Measurements from ENCODE around the gene DR1. TPM values are rescaled to one million over a fixed set of nuclear protein-coding genes. Genes with fewer than 3 reads are reported as not detected.
"Not testable (repeated sequence)": the region's sequence is repeated elsewhere in the genome, so short reads cannot be mapped to it uniquely, and the experiment has no call there.

Gene DR1
- total RNA-seq, 1 donor from 2014 or later, result 66.9 TPM

- peaks cover 5% of the 10 kb centered on the region for H3K4me1 Mint-ChIP-seq (ENCODE audit: low read depth)
These were observed 38.9 kb downstream of the DR1 start for GRCh38 chr1:93384656-93385055.

GRCh38 chr1:93386268-93386667, 40.6 kb downstream of the DR1 start:
- H3K4me1 Mint-ChIP-seq (ENCODE audit: low read depth); H3K4me3 Mint-ChIP-seq (ENCODE audit: unreplicated experiment); H3K36me3 Mint-ChIP-seq (ENCODE audit: low read depth); DNase-seq (ENCODE audit: low spot score); H3K27me3 Mint-ChIP-seq (ENCODE audit: low read depth); H3K27ac Mint-ChIP-seq (ENCODE audit: unreplicated experiment): not testable (repeated sequence)
- H3K9me3 Mint-ChIP-seq (ENCODE audit: low read depth), result peaks cover 21% of the 10 kb centered on the region

More at GRCh38 chr1:93384656-93385055, 38.9 kb downstream of the DR1 start:
- Mint-ChIP-seq H3K4me3 (ENCODE audit: unreplicated experiment) (no peak overlapping the region), H3K27me3 (ENCODE audit: low read depth) (no peaks in the 10 kb centered on the region), H3K36me3 (ENCODE audit: low read depth) (no peaks in the 10 kb centered on the region), H3K9me3 (ENCODE audit: low read depth) (peaks cover 25% of the 10 kb centered on the region), H3K27ac (ENCODE audit: unreplicated experiment) (no peak overlapping the region)
- no peak for TF ChIP-seq CTCF (IDR thresholded peaks at IDR 0.05)
- no peak for DNase-seq (ENCODE audit: low spot score)

- Mint-ChIP-seq H3K9me3 (ENCODE audit: low read depth) (no peaks in the 10 kb centered on the region), H3K27me3 (ENCODE audit: low read depth) (no peaks in the 10 kb centered on the region), H3K36me3 (ENCODE audit: low read depth) (no peaks in the 10 kb centered on the region), H3K4me3 (ENCODE audit: unreplicated experiment) (no peak overlapping the region), H3K4me1 (ENCODE audit: low read depth) (no peaks in the 10 kb centered on the region), H3K27ac (ENCODE audit: unreplicated experiment) (no peak overlapping the region)
- DNase-seq (ENCODE audit: low spot score), result no peak
- TF ChIP-seq CTCF (IDR thresholded peaks at IDR 0.05), result no peak
These were observed 48.8 kb downstream of the DR1 start for GRCh38 chr1:93394514-93394913.

- Mint-ChIP-seq H3K27ac (ENCODE audit: unreplicated experiment) (no peak overlapping the region), H3K36me3 (ENCODE audit: low read depth) (no peaks in the 10 kb centered on the region), H3K4me3 (ENCODE audit: unreplicated experiment) (no peak overlapping the region), H3K9me3 (ENCODE audit: low read depth) (no peaks in the 10 kb centered on the region), H3K27me3 (ENCODE audit: low read depth) (no peaks in the 10 kb centered on the region), H3K4me1 (ENCODE audit: low read depth) (no peaks in the 10 kb centered on the region)
- no peak for DNase-seq (ENCODE audit: low spot score)
- TF ChIP-seq CTCF (IDR thresholded peaks at IDR 0.05), result no peak
These were observed 49.5 kb downstream of the DR1 start for GRCh38 chr1:93395195-93395594.

- Mint-ChIP-seq H3K4me3 (ENCODE audit: unreplicated experiment) (no peak overlapping the region), H3K9me3 (ENCODE audit: low read depth) (no peaks in the 10 kb centered on the region), H3K36me3 (ENCODE audit: low read depth) (peaks cover 3% of the 10 kb centered on the region), H3K27me3 (ENCODE audit: low read depth) (peaks cover 3% of the 10 kb centered on the region), H3K27ac (ENCODE audit: unreplicated experiment) (no peak overlapping the region), H3K4me1 (ENCODE audit: low read depth) (no peaks in the 10 kb centered on the region)
- no peak for DNase-seq (ENCODE audit: low spot score)
- TF ChIP-seq CTCF (IDR thresholded peaks at IDR 0.05), result no peak
These were observed 54.1 kb downstream of the DR1 start for GRCh38 chr1:93399781-93400180.

GRCh38 chr1:93408203-93408602, 62.5 kb downstream of the DR1 start:
- Mint-ChIP-seq H3K27ac (ENCODE audit: unreplicated experiment) (no peak overlapping the region), H3K4me1 (ENCODE audit: low read depth) (no peaks in the 10 kb centered on the region), H3K27me3 (ENCODE audit: low read depth) (peaks cover 13% of the 10 kb centered on the region), H3K9me3 (ENCODE audit: low read depth) (peaks cover 14% of the 10 kb centered on the region), H3K36me3 (ENCODE audit: low read depth) (peaks cover 7% of the 10 kb centered on the region), H3K4me3 (ENCODE audit: unreplicated experiment) (no peak overlapping the region)
- no peak for TF ChIP-seq CTCF (IDR thresholded peaks at IDR 0.05)
- DNase-seq (ENCODE audit: low spot score), result no peak

Measured in chondrocyte (in vitro differentiated cells).